ENCODE results near the gene CPXM2. TPM values are rescaled to one million over a fixed set of nuclear protein-coding genes. Genes with fewer than 3 reads are reported as not detected.

CPXM2 gene
- total RNA-seq, 5 donors from 2014 or later (not counting 1 experiment from before 2014, with no cell fraction given), result not detected

DNA sequence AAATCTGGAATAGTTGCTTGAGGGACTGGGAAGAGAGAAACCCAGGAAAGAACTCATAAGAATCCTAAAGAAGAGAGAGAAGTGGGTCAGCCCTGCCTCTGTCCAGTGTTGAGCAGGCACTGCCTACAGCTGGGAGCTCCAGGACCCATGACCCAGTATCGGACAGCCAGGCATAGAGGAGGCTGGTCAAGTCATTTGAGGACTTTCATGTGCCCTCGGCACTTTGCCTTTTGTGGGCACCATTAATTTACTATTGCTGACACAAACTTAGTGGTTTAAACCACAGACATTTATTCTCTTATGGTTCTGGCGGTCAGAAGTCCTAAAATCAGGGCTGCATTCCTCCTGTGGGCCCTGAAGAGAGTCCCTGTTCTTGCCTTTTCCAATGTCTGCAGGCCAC, 60.3 kb downstream of the CPXM2 start:
- WGBS (ENCODE audit: insufficient coverage), result 49% methylated on average over 3 of the region's 3 CpGs
- no peaks in the 10 kb centered on the region for H3K9me3 ChIP-seq
- H3K4me1 Mint-ChIP-seq, result no peaks in the 10 kb centered on the region
- H3K4me1 ChIP-seq (ENCODE audit: control insufficient read depth in 1 of 2, extremely low read depth in 1 of 2, insufficient read depth in 2 of 2, low read length in 2 of 2), result no peaks in the 10 kb centered on the region
- peaks cover 21 to 23% of the 10 kb centered on the region in 2 donors for H3K27me3 Mint-ChIP-seq
- H3K27ac Mint-ChIP-seq, result no peak overlapping the region
- H3K9me3 Mint-ChIP-seq, result peaks cover 0 to 4% (median 3%) of the 10 kb centered on the region in 3 donors
- no peak overlapping the region for H3K4me3 ChIP-seq (ENCODE audit: control insufficient read depth in 1 of 2, extremely low read depth in 1 of 2, low read length in 1 of 2)
- H3K27ac ChIP-seq (ENCODE audit: low read length), result no peak overlapping the region
- ChIA-PET POLR2A (no interaction called here), CTCF (no interaction called here)
- ATAC-seq (replicated peaks in 1 of 4) (no peak), DNase-seq (no peak)
- no peaks in the 10 kb centered on the region for H3K36me3 Mint-ChIP-seq
- H3K27me3 ChIP-seq (replicated peaks in 1 of 2; ENCODE audit: control insufficient read depth in 2 of 2, extremely low read depth in 1 of 2, insufficient read depth in 2 of 2, low read length in 1 of 2), result peaks cover 0 to 15% of the 10 kb centered on the region in 2 experiments
- no peak overlapping the region for H3K4me3 Mint-ChIP-seq
- H3K36me3 ChIP-seq (ENCODE audit: control insufficient read depth in 2 of 2, extremely low read depth in 1 of 2, insufficient read depth in 1 of 2, low read length in 1 of 2), result no peaks in the 10 kb centered on the region

DNA sequence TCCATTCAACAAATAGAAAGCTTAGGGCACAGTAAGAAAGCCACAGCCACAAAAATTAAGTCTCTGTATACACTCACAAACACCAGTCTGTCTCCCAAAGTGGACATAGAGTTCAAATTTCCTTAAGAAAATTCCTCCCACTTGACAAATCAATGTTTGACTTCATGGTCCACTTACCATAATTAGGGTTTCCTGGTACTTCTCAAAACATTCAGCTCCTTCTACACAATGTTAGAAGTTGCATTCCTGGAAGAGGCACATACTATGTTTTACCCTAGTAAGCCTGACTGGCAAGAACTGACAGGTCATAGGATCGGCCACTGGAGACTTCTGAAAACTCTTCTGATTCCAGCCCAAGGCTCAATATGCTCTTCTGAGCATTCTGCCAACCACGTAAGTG, 70.5 kb downstream of the CPXM2 start:
- WGBS (ENCODE audit: insufficient coverage), result 75% methylated on average over 1 of the region's 2 CpGs
- no peaks in the 10 kb centered on the region for H3K36me3 ChIP-seq (ENCODE audit: control insufficient read depth in 2 of 2, extremely low read depth in 1 of 2, insufficient read depth in 1 of 2, low read length in 1 of 2)
- H3K4me1 Mint-ChIP-seq, result no peaks in the 10 kb centered on the region
- CTCF ChIA-PET, result no interaction called here
- no peaks in the 10 kb centered on the region for H3K27me3 ChIP-seq (replicated peaks in 1 of 2; ENCODE audit: control insufficient read depth in 2 of 2, extremely low read depth in 1 of 2, insufficient read depth in 2 of 2, low read length in 1 of 2)
- no peak overlapping the region for H3K27ac Mint-ChIP-seq
- POLR2A ChIA-PET, result no interaction called here
- no peaks in the 10 kb centered on the region for H3K9me3 ChIP-seq
- H3K9me3 Mint-ChIP-seq, result peaks cover 8 to 16% (median 8%) of the 10 kb centered on the region in 3 donors
- no peak overlapping the region for H3K4me3 ChIP-seq (ENCODE audit: control insufficient read depth in 1 of 2, extremely low read depth in 1 of 2, low read length in 1 of 2)
- no peaks in the 10 kb centered on the region for H3K36me3 Mint-ChIP-seq
- H3K4me3 Mint-ChIP-seq, result no peak overlapping the region
- H3K4me1 ChIP-seq (ENCODE audit: control insufficient read depth in 1 of 2, extremely low read depth in 1 of 2, insufficient read depth in 2 of 2, low read length in 2 of 2), result no peaks in the 10 kb centered on the region
- DNase-seq, result no peak
- no peak for ATAC-seq (replicated peaks in 1 of 4)
- peaks cover 4 to 22% of the 10 kb centered on the region in 2 donors for H3K27me3 Mint-ChIP-seq
- H3K27ac ChIP-seq (ENCODE audit: low read length), result no peak overlapping the region

DNA sequence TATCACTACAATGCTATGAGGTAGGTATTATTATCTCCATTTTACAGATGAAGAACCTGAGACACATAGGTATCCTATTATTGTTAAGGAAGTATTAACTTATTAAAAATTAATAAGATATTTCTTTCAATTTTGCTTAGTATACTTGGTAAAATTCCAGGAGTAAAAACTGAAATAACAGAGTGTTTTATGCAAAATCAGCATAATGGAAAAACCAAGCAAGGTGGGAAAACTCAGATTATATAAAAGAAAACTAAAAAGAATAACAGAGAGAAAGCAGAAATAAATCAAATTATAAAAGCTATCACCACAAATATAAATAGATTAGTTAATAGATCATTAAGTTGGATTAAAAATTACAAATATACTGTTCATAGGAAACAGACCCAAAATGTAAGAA, 82.0 kb downstream of the CPXM2 start:
- Histone ChIP-seq H3K4me3 (ENCODE audit: control insufficient read depth in 1 of 2, extremely low read depth in 1 of 2, low read length in 1 of 2) (no peak overlapping the region), H3K27me3 (replicated peaks in 1 of 2; ENCODE audit: control insufficient read depth in 2 of 2, extremely low read depth in 1 of 2, insufficient read depth in 2 of 2, low read length in 1 of 2) (peaks cover 0 to 3% of the 10 kb centered on the region in 2 experiments), H3K27ac (ENCODE audit: low read length) (no peak overlapping the region), H3K4me1 (ENCODE audit: control insufficient read depth in 1 of 2, extremely low read depth in 1 of 2, insufficient read depth in 2 of 2, low read length in 2 of 2) (no peaks in the 10 kb centered on the region), H3K9me3 (no peaks in the 10 kb centered on the region), H3K36me3 (ENCODE audit: control insufficient read depth in 2 of 2, extremely low read depth in 1 of 2, insufficient read depth in 1 of 2, low read length in 1 of 2) (no peaks in the 10 kb centered on the region)
- no peak for DNase-seq
- Mint-ChIP-seq H3K27me3 (peaks cover 15 to 18% of the 10 kb centered on the region in 2 donors), H3K4me3 (no peak overlapping the region), H3K9me3 (no peaks in the 10 kb centered on the region), H3K36me3 (no peaks in the 10 kb centered on the region), H3K4me1 (no peaks in the 10 kb centered on the region), H3K27ac (no peak overlapping the region)
- ATAC-seq (replicated peaks in 1 of 4), result no peak
- CTCF ChIA-PET, result no interaction called here
- POLR2A ChIA-PET, result no interaction called here

DNA sequence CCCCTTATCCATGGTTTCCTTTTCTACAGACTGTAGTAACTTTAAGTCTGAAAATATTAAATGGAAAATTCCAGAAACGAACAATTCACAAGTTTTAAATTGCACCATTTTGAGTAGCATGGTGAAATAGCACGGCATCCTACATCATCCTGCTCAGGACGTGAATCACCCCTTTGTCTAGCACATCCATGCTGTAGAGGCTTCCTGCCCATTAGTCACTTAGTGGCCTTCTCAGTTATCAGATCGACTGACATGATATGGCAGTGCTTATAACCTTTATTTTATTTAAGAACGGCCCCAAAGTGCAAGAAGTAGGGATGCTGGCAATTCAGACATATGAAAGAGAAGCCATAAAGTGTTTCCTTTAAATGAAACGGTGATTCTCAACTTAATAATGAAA, 82.7 kb downstream of the CPXM2 start:
- WGBS (ENCODE audit: insufficient coverage), result 57% methylated on average over 4 of the region's 6 CpGs
- peaks cover 0 to 3% of the 10 kb centered on the region in 2 experiments for H3K27me3 ChIP-seq (replicated peaks in 1 of 2; ENCODE audit: control insufficient read depth in 2 of 2, extremely low read depth in 1 of 2, insufficient read depth in 2 of 2, low read length in 1 of 2)
- no peaks in the 10 kb centered on the region for H3K36me3 Mint-ChIP-seq
- H3K4me3 ChIP-seq (ENCODE audit: control insufficient read depth in 1 of 2, extremely low read depth in 1 of 2, low read length in 1 of 2), result no peak overlapping the region
- no peaks in the 10 kb centered on the region for H3K36me3 ChIP-seq (ENCODE audit: control insufficient read depth in 2 of 2, extremely low read depth in 1 of 2, insufficient read depth in 1 of 2, low read length in 1 of 2)
- CTCF ChIA-PET, result no interaction called here
- no peaks in the 10 kb centered on the region for H3K9me3 Mint-ChIP-seq
- H3K4me1 ChIP-seq (ENCODE audit: control insufficient read depth in 1 of 2, extremely low read depth in 1 of 2, insufficient read depth in 2 of 2, low read length in 2 of 2), result no peaks in the 10 kb centered on the region
- DNase-seq (no peak), ATAC-seq (replicated peaks in 1 of 4) (no peak)
- no peaks in the 10 kb centered on the region for H3K9me3 ChIP-seq
- no peak overlapping the region for H3K27ac ChIP-seq (ENCODE audit: low read length)
- POLR2A ChIA-PET, result no interaction called here
- H3K27ac Mint-ChIP-seq, result no peak overlapping the region
- peaks cover 21% of the 10 kb centered on the region in 2 donors for H3K27me3 Mint-ChIP-seq
- no peaks in the 10 kb centered on the region for H3K4me1 Mint-ChIP-seq
- no peak overlapping the region for H3K4me3 Mint-ChIP-seq

DNA sequence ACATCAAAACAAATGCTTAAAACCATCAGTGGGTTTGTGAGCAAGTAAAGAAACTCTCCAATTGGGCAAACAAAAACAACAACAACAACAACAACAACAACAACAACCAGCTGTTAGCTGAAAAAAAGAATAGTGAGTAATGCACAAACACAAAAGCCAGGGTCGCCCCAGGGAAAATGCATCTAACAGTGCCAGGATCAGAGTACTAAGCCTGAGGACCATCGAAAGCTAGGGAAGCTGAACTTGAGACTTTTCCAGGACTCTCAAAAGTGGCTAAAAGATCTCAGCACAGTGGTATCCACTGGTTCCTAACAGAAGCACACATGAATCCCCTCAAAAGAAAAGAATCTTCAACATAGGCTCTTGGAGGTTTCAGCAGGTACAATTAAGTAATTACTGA, 83.3 kb downstream of the CPXM2 start:
- CTCF ChIA-PET, result no interaction called here
- no peaks in the 10 kb centered on the region for H3K36me3 Mint-ChIP-seq
- ATAC-seq (replicated peaks in 1 of 4), result no peak

DNA sequence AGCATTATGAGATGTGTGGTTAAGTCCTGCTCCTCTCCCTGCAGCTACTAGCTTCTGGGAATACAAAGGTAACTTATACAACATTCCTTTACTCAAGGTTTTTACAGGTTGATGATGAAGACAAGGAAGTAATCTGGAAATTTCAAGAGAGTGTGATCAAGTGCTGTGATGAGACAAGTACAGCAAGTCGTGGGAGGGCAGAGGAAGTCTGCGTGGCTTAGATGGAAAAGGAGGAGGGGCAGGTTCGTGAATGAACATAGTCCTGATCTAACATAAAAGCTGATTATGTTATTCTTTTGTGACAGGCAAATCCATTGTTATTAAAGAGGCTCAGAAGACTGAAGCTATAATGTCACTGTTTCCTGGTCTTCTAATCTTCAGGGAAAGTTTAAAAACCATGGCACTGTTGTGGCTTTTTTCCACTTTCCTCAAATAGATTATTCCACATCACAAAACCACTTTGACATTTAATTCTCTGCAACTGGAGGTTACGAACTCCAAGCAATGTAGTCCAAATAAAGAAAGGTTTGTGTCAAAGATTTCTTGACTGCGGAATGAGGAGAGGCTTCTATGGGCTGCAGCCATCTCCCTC, 84.1 kb downstream of the CPXM2 start:
- peaks cover 21% of the 10 kb centered on the region in 2 donors for H3K27me3 Mint-ChIP-seq
- Histone ChIP-seq H3K36me3 (ENCODE audit: control insufficient read depth in 2 of 2, extremely low read depth in 1 of 2, insufficient read depth in 1 of 2, low read length in 1 of 2) (no peaks in the 10 kb centered on the region), H3K4me1 (ENCODE audit: control insufficient read depth in 1 of 2, extremely low read depth in 1 of 2, insufficient read depth in 2 of 2, low read length in 2 of 2) (no peaks in the 10 kb centered on the region), H3K9me3 (no peaks in the 10 kb centered on the region), H3K27ac (ENCODE audit: low read length) (no peak overlapping the region), H3K4me3 (ENCODE audit: control insufficient read depth in 1 of 2, extremely low read depth in 1 of 2, low read length in 1 of 2) (no peak overlapping the region), H3K27me3 (replicated peaks in 1 of 2; ENCODE audit: control insufficient read depth in 2 of 2, extremely low read depth in 1 of 2, insufficient read depth in 2 of 2, low read length in 1 of 2) (peaks cover 0 to 3% of the 10 kb centered on the region in 2 experiments)
- no peak overlapping the region for H3K4me3 Mint-ChIP-seq
- H3K27ac Mint-ChIP-seq, result no peak overlapping the region
- no peaks in the 10 kb centered on the region for H3K9me3 Mint-ChIP-seq
- CTCF ChIA-PET, result no interaction called here
- WGBS (ENCODE audit: insufficient coverage), result 11% methylated on average over 1 of the region's 5 CpGs
- no peaks in the 10 kb centered on the region for H3K4me1 Mint-ChIP-seq
- ATAC-seq (replicated peaks in 1 of 4) (no peak), DNase-seq (no peak)
- no peaks in the 10 kb centered on the region for H3K36me3 Mint-ChIP-seq
- POLR2A ChIA-PET, result no interaction called here

More for the DNA sequence above, 83.3 kb downstream of the CPXM2 start:
- Histone ChIP-seq H3K4me3 (ENCODE audit: control insufficient read depth in 1 of 2, extremely low read depth in 1 of 2, low read length in 1 of 2) (no peak overlapping the region), H3K4me1 (ENCODE audit: control insufficient read depth in 1 of 2, extremely low read depth in 1 of 2, insufficient read depth in 2 of 2, low read length in 2 of 2) (no peaks in the 10 kb centered on the region), H3K36me3 (ENCODE audit: control insufficient read depth in 2 of 2, extremely low read depth in 1 of 2, insufficient read depth in 1 of 2, low read length in 1 of 2) (no peaks in the 10 kb centered on the region), H3K27ac (ENCODE audit: low read length) (no peak overlapping the region), H3K9me3 (no peaks in the 10 kb centered on the region), H3K27me3 (replicated peaks in 1 of 2; ENCODE audit: control insufficient read depth in 2 of 2, extremely low read depth in 1 of 2, insufficient read depth in 2 of 2, low read length in 1 of 2) (peaks cover 0 to 3% of the 10 kb centered on the region in 2 experiments)
- POLR2A ChIA-PET, result no interaction called here
- Mint-ChIP-seq H3K4me1 (no peaks in the 10 kb centered on the region), H3K27ac (no peak overlapping the region), H3K4me3 (no peak overlapping the region), H3K9me3 (no peaks in the 10 kb centered on the region), H3K27me3 (peaks cover 21% of the 10 kb centered on the region in 2 donors)
- DNase-seq, result no peak
- 67% methylated on average over 2 of the region's 2 CpGs for WGBS (ENCODE audit: insufficient coverage)

DNA sequence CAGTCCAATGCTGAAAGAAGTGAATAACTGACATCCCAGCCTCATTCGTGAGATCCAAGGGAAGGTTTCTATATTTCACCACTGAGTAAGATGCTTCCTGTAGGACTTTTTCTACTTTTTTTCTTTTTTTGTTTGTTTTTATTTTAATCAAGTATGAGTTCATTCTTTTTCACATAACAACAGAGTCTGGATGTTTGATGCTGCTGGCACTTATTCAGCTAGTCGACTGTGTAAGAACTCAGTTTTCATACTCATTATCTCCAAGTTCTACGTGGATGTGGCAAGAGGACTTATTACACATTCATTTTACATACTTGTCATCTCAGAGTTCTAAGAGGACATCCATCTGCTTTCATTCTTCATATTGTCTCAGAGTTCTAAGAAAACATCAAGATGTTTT, 86.9 kb downstream of the CPXM2 start:
- no peak overlapping the region for H3K4me3 Mint-ChIP-seq
- H3K27me3 ChIP-seq (replicated peaks in 1 of 2; ENCODE audit: control insufficient read depth in 2 of 2, extremely low read depth in 1 of 2, insufficient read depth in 2 of 2, low read length in 1 of 2), result peaks cover 0 to 3% of the 10 kb centered on the region in 2 experiments
- no peak overlapping the region for H3K27ac Mint-ChIP-seq
- H3K9me3 Mint-ChIP-seq, result no peaks in the 10 kb centered on the region
- peaks cover 21 to 27% of the 10 kb centered on the region in 2 donors for H3K27me3 Mint-ChIP-seq
- ATAC-seq (replicated peaks in 1 of 4) (no peak), DNase-seq (no peak)
- no peak overlapping the region for H3K27ac ChIP-seq (ENCODE audit: low read length)
- H3K4me3 ChIP-seq (ENCODE audit: control insufficient read depth in 1 of 2, extremely low read depth in 1 of 2, low read length in 1 of 2), result no peak overlapping the region
- 50% methylated on average over 1 of the region's 3 CpGs for WGBS (ENCODE audit: insufficient coverage)
- ChIA-PET POLR2A (no interaction called here), CTCF (no interaction called here)
- no peaks in the 10 kb centered on the region for H3K4me1 Mint-ChIP-seq
- H3K36me3 Mint-ChIP-seq, result no peaks in the 10 kb centered on the region
- no peaks in the 10 kb centered on the region for H3K4me1 ChIP-seq (ENCODE audit: control insufficient read depth in 1 of 2, extremely low read depth in 1 of 2, insufficient read depth in 2 of 2, low read length in 2 of 2)
- no peaks in the 10 kb centered on the region for H3K9me3 ChIP-seq
- H3K36me3 ChIP-seq (ENCODE audit: control insufficient read depth in 2 of 2, extremely low read depth in 1 of 2, insufficient read depth in 1 of 2, low read length in 1 of 2), result no peaks in the 10 kb centered on the region

All from T-cell (primary cell).